Measurements from ENCODE around the gene RSPH1. TPM values are rescaled to one million over a fixed set of nuclear protein-coding genes. Genes with fewer than 3 reads are reported as not detected.

Gene RSPH1
- total and polyA plus RNA-seq, 2 of the 8 experiments (the other 6 are each of a cell fraction or from before 2014, with no cell fraction given) = 0.24 TPM; not detected in 1

DNA sequence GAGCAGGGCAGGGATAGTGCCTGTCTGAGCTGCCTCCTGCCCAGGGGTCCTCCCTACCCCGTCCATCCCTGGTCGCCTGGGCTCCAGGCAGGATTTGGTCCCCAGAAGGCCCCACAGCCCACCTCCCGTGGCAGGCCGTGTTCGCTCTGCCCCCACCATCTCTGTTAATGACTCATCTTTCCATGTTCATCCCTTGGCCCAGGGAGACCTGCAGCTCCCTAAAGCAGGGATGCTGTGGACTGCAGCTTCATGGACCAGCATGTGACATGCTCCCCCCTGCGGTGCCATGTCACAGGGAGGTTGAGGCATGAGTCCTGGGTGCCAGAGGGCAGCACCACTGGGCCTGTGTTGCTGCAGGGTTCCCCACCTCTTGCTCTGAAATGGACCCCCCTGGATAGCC is 65.5 kb downstream of the RSPH1 start (continued):
- no peak for TF ChIP-seq TAF1 (IDR thresholded peaks at IDR 0.05; ENCODE audit: low read depth, low read length)
- TF ChIP-seq NANOG (IDR thresholded peaks at IDR 0.05; ENCODE audit: insufficient read depth, low read depth, low read length, poor library complexity, severe bottlenecking) = no peak

All from H1 (cell line).